OCI-LY1 (cell line): ENCODE data around the gene ACO2.

Experiments
- EZH2 ChIP-seq: fragments of 200-600 bp; sonication (generic), shearing (Covaris generic); IDR thresholded peaks from 2 replicates; pipeline ENCODE4 v1.8.0; 2017; ENCODE audit warnings: borderline replicate concordance, mixed run types, mild to moderate bottlenecking, antibody characterized with exemption, low read length, moderate library complexity, mixed read lengths
- TF ChIP-seq, protein P1 (sequence below): fragments of 200-600 bp; sonication (generic), shearing (Covaris generic); IDR thresholded peaks from 2 replicates; pipeline ENCODE4 v1.5.1; 2017; ENCODE audit warnings: mild to moderate bottlenecking, antibody characterized with exemption, low read length, moderate library complexity, mixed read lengths

DNA sequence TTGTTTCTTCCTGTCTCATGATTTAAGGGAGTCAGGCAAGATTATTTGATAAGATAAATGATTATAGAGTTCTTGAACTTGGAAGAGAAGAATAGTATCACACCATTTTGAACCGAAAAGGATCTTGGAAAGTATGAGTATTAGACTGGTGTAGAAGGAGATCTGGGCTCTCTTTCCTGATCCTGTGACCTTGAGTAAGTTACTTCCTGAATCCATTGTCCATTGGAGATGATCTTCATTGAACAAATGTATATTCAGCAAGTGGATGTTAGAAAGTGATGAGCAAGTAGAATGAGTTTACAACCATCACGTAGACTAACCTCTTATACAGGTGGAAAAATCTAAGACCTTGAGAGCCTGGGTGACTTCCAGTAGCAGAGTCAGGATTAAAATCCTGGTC lies 2.0 kb downstream of the ACO2 start:
- TF ChIP-seq, protein P1, sequence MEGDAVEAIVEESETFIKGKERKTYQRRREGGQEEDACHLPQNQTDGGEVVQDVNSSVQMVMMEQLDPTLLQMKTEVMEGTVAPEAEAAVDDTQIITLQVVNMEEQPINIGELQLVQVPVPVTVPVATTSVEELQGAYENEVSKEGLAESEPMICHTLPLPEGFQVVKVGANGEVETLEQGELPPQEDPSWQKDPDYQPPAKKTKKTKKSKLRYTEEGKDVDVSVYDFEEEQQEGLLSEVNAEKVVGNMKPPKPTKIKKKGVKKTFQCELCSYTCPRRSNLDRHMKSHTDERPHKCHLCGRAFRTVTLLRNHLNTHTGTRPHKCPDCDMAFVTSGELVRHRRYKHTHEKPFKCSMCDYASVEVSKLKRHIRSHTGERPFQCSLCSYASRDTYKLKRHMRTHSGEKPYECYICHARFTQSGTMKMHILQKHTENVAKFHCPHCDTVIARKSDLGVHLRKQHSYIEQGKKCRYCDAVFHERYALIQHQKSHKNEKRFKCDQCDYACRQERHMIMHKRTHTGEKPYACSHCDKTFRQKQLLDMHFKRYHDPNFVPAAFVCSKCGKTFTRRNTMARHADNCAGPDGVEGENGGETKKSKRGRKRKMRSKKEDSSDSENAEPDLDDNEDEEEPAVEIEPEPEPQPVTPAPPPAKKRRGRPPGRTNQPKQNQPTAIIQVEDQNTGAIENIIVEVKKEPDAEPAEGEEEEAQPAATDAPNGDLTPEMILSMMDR: no peak
- TF ChIP-seq EZH2: no peak
